Keratinocyte (primary cell): ENCODE data around the gene KCNS3. TPM values are rescaled to one million over a fixed set of nuclear protein-coding genes. Genes with fewer than 3 reads are reported as not detected.

Experiments used
- DNase-seq: peaks from one replicate; pipeline ENCODE4 v3.0.0-alpha.2; 2011; ENCODE audit warnings: low read depth, missing footprints, low spot score
- FAIRE-seq: peaks from 2 replicates; lab custom pipeline; 2011; peaks lifted over from hg19 to GRCh38; lab: Jason Lieb, UNC
- H2AFZ ChIP-seq: 2 replicates; pipeline ENCODE4 v1.6.0; 2012; ENCODE audit warnings: low read length, control low read depth, inconsistent platforms; ENCODE audit not compliant: control insufficient read depth
- H3K27ac ChIP-seq: 2 replicates; pipeline ENCODE4 v1.5.1; 2011; ENCODE audit warnings: low read length; ENCODE audit not compliant: control insufficient read depth, insufficient read depth
- H3K27me3 ChIP-seq: 3 replicates; pipeline ENCODE4 v1.6.0; 2011; ENCODE audit warnings: low read length; ENCODE audit not compliant: control insufficient read depth, insufficient read depth; ENCODE audit errors: extremely low read depth
- H3K36me3 ChIP-seq, 2 experiments: 2 replicates in 1 of 2; 3 replicates in 1 of 2; pipeline ENCODE4 v1.5.1; 2011; ENCODE audit warnings: low read length in 2 of 2, mild to moderate bottlenecking in 1 of 2; ENCODE audit not compliant: control insufficient read depth in 2 of 2, insufficient read depth in 2 of 2; ENCODE audit errors: extremely low read depth in 1 of 2
- H3K4me1 ChIP-seq: 3 replicates; pipeline ENCODE4 v1.5.1; 2011; ENCODE audit warnings: low read length; ENCODE audit not compliant: control insufficient read depth, insufficient read depth; ENCODE audit errors: extremely low read depth
- H3K4me2 ChIP-seq: 3 replicates; pipeline ENCODE4 v1.6.0; 2011; ENCODE audit warnings: low read depth, low read length; ENCODE audit not compliant: control insufficient read depth, insufficient read depth; ENCODE audit errors: extremely low read depth
- H3K4me3 ChIP-seq, 3 experiments: fragments of 200-600 bp in 1 of 3; sonication (generic) in 1 of 3; 2 replicates in 2 of 3; 3 replicates in 1 of 3; pipeline ENCODE4 v1.5.1; 2011 to 2016; ENCODE audit warnings: low read length in 3 of 3, mild to moderate bottlenecking in 3 of 3, control low read depth in 2 of 3, inconsistent platforms in 1 of 3, low read depth in 1 of 3, mixed read lengths in 1 of 3, mixed run types in 1 of 3, moderate library complexity in 1 of 3; ENCODE audit not compliant: control insufficient read depth in 2 of 3, insufficient read depth in 2 of 3; ENCODE audit errors: extremely low read depth in 1 of 3
- H3K79me2 ChIP-seq: 2 replicates; pipeline ENCODE4 v1.6.0; 2012; ENCODE audit warnings: low read length; ENCODE audit not compliant: control insufficient read depth, insufficient read depth
- H3K9ac ChIP-seq: 3 replicates; pipeline ENCODE4 v1.6.0; 2011; ENCODE audit warnings: low read length; ENCODE audit not compliant: control insufficient read depth, insufficient read depth; ENCODE audit errors: extremely low read depth
- H3K9me1 ChIP-seq: 3 replicates; pipeline ENCODE4 v1.6.0; 2011; ENCODE audit warnings: low read length; ENCODE audit not compliant: control insufficient read depth, insufficient read depth; ENCODE audit errors: extremely low read depth
- H3K9me3 ChIP-seq: 2 replicates; pipeline ENCODE4 v1.5.1; 2012; ENCODE audit warnings: low read depth, low read length; ENCODE audit not compliant: control insufficient read depth
- H4K20me1 ChIP-seq: 3 replicates; pipeline ENCODE4 v1.6.0; 2011; ENCODE audit warnings: low read length; ENCODE audit not compliant: control insufficient read depth, insufficient read depth; ENCODE audit errors: extremely low read depth
- CTCF ChIP-seq, 3 experiments: IDR thresholded peaks in 1 of 3; conservative IDR thresholded peaks in 1 of 3; optimal IDR thresholded peaks in 1 of 3; 2 replicates in 2 of 3; 3 replicates in 1 of 3; pipeline versions ENCODE3 to v1.5.1; 2011; ENCODE audit warnings: low read length in 3 of 3, mild to moderate bottlenecking in 3 of 3, moderate library complexity in 2 of 3, control low read depth in 1 of 3, inconsistent platforms in 1 of 3; ENCODE audit not compliant: insufficient read depth in 2 of 3; ENCODE audit errors: extremely low read depth in 1 of 3
- EZH2 ChIP-seq: IDR thresholded peaks from one replicate; pipeline ENCODE4 v1.6.1; 2012; ENCODE audit warnings: inconsistent platforms, mild to moderate bottlenecking, low read length, moderate library complexity
- dilution Hi-C: fragments of 300-500 bp; cut with MboI; formaldehyde crosslinking; loops from one replicate; pipeline ENCODE4 v1.7.0; 2020; ENCODE audit warnings: low sequenced_read_pairs; ENCODE audit not compliant: extremely low pct_ligation_motif_present
- polyA plus RNA-seq, 5 experiments: library from polyadenylated mRNA; depleted of rRNA in 3 of 5; stranded (reverse) in 3 of 5; stranded (forward) in 1 of 5; unstranded in 1 of 5; fragments of >200 nt; gene quantifications; 1 replicate in 1 of 5; 2 replicates in 3 of 5; 3 replicates in 1 of 5; pipeline versions ENCODE4 v1.2.1 to v1.2.3, GENCODE V29; 2011 to 2012; ENCODE audit warnings: missing spikeins in 2 of 5, low read depth in 1 of 5, low replicate concordance in 1 of 5

The KCNS3 gene
- polyA plus RNA-seq, 1 donor (not counting 4 experiments of a cell fraction or from before 2014, with no cell fraction given): 7.3 TPM

- no peaks in the 10 kb centered on the region for H3K9me3 ChIP-seq
- no peaks in the 10 kb centered on the region for H3K27me3 ChIP-seq
- H3K79me2 ChIP-seq: no peaks in the 10 kb centered on the region
- dilution Hi-C loops: no loop called here
- H2AFZ ChIP-seq: no peak overlapping the region
- no peaks in the 10 kb centered on the region for H3K9me1 ChIP-seq
- H3K9ac ChIP-seq: no peak overlapping the region
- no peaks in the 10 kb centered on the region for H3K36me3 ChIP-seq
- no peaks in the 10 kb centered on the region for H4K20me1 ChIP-seq
- no peaks in the 10 kb centered on the region for H3K4me1 ChIP-seq
- no peak overlapping the region for H3K27ac ChIP-seq
- DNase-seq (no peak), FAIRE-seq (no peak)
- no peak for TF ChIP-seq EZH2
- TF ChIP-seq CTCF (optimal IDR thresholded peaks at IDR 0.05 in 1 of 3, IDR thresholded peaks at IDR 0.05 in 1 of 3, conservative IDR thresholded peaks at IDR 0.05 in 1 of 3; ENCODE audit: extremely low read depth in 1 of 3, insufficient read depth in 2 of 3, low read length in 3 of 3): no peak
- H3K4me3 ChIP-seq: no peak overlapping the region
- no peak overlapping the region for H3K4me2 ChIP-seq
These were observed 86.7 kb downstream of the KCNS3 start for GRCh38 chr2:17965196-17965595.

GRCh38 chr2:17966798-17967197, 88.3 kb downstream of the KCNS3 start:
- Histone ChIP-seq H3K9ac (no peak overlapping the region), H3K4me3 (no peak overlapping the region), H3K9me3 (no peaks in the 10 kb centered on the region), H3K4me2 (no peak overlapping the region), H3K9me1 (no peaks in the 10 kb centered on the region), H3K36me3 (no peaks in the 10 kb centered on the region), H3K4me1 (no peaks in the 10 kb centered on the region), H2AFZ (no peak overlapping the region), H3K27ac (no peak overlapping the region), H3K27me3 (no peaks in the 10 kb centered on the region), H3K79me2 (no peaks in the 10 kb centered on the region), H4K20me1 (no peaks in the 10 kb centered on the region)
- FAIRE-seq: no peak
- no peak for DNase-seq
- dilution Hi-C loops: no loop called here
- no peak for TF ChIP-seq CTCF (optimal IDR thresholded peaks at IDR 0.05 in 1 of 3, IDR thresholded peaks at IDR 0.05 in 1 of 3, conservative IDR thresholded peaks at IDR 0.05 in 1 of 3; ENCODE audit: extremely low read depth in 1 of 3, insufficient read depth in 2 of 3, low read length in 3 of 3)
- no peak for TF ChIP-seq EZH2
